ENCODE measurements around the gene NFKBIE. TPM values are rescaled to one million over a fixed set of nuclear protein-coding genes. Genes with fewer than 3 reads are reported as not detected.

Gene NFKBIE
- total RNA-seq, 1 donor, result 5.4 TPM

GRCh38 chr6:44217332-44218143 lies 47.8 kb downstream of the NFKBIE start:
- no peak for DNase-seq (ENCODE audit: low read depth)

GRCh38 chr6:44216677-44217331 lies 48.5 kb downstream of the NFKBIE start, which contains the start of gene MYMX:
MYMX (plus strand) TSS chr6:44216926; CDS start chr6:44217472, 546 bp downstream.
- H3K4me3 ChIP-seq (ENCODE audit: low read depth, low read length), result no peak within 1 kb of the TSS
- DNase-seq (ENCODE audit: low read depth), result no peak
- no peak for TF ChIP-seq CTCF (IDR thresholded peaks at IDR 0.05; ENCODE audit: insufficient read depth, low read length)

More at GRCh38 chr6:44217332-44218143, 47.8 kb downstream of the NFKBIE start:
- no peak for TF ChIP-seq CTCF (IDR thresholded peaks at IDR 0.05; ENCODE audit: insufficient read depth, low read length)
- H3K4me3 ChIP-seq (ENCODE audit: low read depth, low read length), result no peak overlapping the region

- no peak for DNase-seq (ENCODE audit: low read depth)
- H3K4me3 ChIP-seq (ENCODE audit: low read depth, low read length), result no peak overlapping the region
- TF ChIP-seq CTCF (IDR thresholded peaks at IDR 0.05; ENCODE audit: insufficient read depth, low read length), result no peak
Observed at GRCh38 chr6:44214307-44214706, 51.0 kb downstream of the NFKBIE start.

- DNase-seq (ENCODE audit: low read depth), result no peak
- no peak overlapping the region for H3K4me3 ChIP-seq (ENCODE audit: low read depth, low read length)
- TF ChIP-seq CTCF (IDR thresholded peaks at IDR 0.05; ENCODE audit: insufficient read depth, low read length), result no peak
Observed at GRCh38 chr6:44211284-44211683, 54.1 kb downstream of the NFKBIE start.

Small RNA genes within 50 kb of the gene (small RNA-seq; reads per million reads assigned to genes)
- not detected for gene RN7SL811P

Other genes starting within 250 kb of the NFKBIE start
- gene MRPL14, start 138.1 kb downstream of the NFKBIE start, total RNA-seq (ENCODE audit: low replicate concordance), result 9.2 and 34.5 TPM in 2 replicates
- gene TMEM63B, start 138.0 kb downstream of the NFKBIE start, total RNA-seq (ENCODE audit: low replicate concordance), result 7.2 and 20.7 TPM in 2 replicates
- not detected in 2 replicates for gene CAPN11, start 106.7 kb downstream of the NFKBIE start, total RNA-seq (ENCODE audit: low replicate concordance)
- gene MYMX, start 48.6 kb downstream of the NFKBIE start, total RNA-seq (ENCODE audit: low replicate concordance), result not detected in 2 replicates
- 5.2 and 23.6 TPM in 2 replicates for gene SLC29A1, start 42.0 kb downstream of the NFKBIE start, total RNA-seq (ENCODE audit: low replicate concordance)
- 797 and 832 TPM in 2 replicates for gene HSP90AB1, start 18.4 kb downstream of the NFKBIE start, total RNA-seq (ENCODE audit: low replicate concordance)
- gene SLC35B2, start 8.0 kb downstream of the NFKBIE start, total RNA-seq (ENCODE audit: low replicate concordance), result 56.4 and 60.8 TPM in 2 replicates
- gene TMEM151B, start 4.9 kb upstream of the NFKBIE start, total RNA-seq (ENCODE audit: low replicate concordance), result not detected in 2 replicates
- gene AARS2, start 47.8 kb upstream of the NFKBIE start, total RNA-seq (ENCODE audit: low replicate concordance), result 6.8 and 12.7 TPM in 2 replicates
- not detected in 2 replicates for gene SPATS1, start 77.1 kb upstream of the NFKBIE start, total RNA-seq (ENCODE audit: low replicate concordance)
- gene CDC5L, start 122.2 kb upstream of the NFKBIE start, total RNA-seq (ENCODE audit: low replicate concordance), result 27.2 and 29.0 TPM in 2 replicates